HepG2 (cell line): ENCODE results near the gene TAPBP. TPM values are rescaled to one million over a fixed set of nuclear protein-coding genes. Genes with fewer than 3 reads are reported as not detected.

Experiments
- AFF4 ChIP-seq: sonication (generic); formaldehyde crosslinking; IDR thresholded peaks from 2 replicates; pipeline ENCODE4 v1.4.0; 2020; ENCODE audit warnings: missing genetic modification reagents
- AHR ChIP-seq: IDR thresholded peaks from 2 replicates; pipeline ENCODE4 v1.6.1; 2018; ENCODE audit warnings: missing genetic modification reagents, missing compliant biosample characterization
- BHLHE40 ChIP-seq: IDR thresholded peaks from 2 replicates; pipeline ENCODE4 v1.6.1; 2011; ENCODE audit warnings: low read length, improper control_type of control experiment
- CBX1 ChIP-seq: IDR thresholded peaks from one replicate; pipeline ENCODE4 v1.6.1; 2016; ENCODE audit warnings: antibody characterized with exemption, low read depth
- CERS6 ChIP-seq: sonication (generic); formaldehyde crosslinking; IDR thresholded peaks from 2 replicates; pipeline ENCODE4 v1.5.0; 2020; ENCODE audit warnings: missing genetic modification reagents
- CREM ChIP-seq, 2 experiments: sonication (generic) in 1 of 2; formaldehyde crosslinking in 1 of 2; IDR thresholded peaks; 2 replicates each; pipeline versions ENCODE4 v1.4.0 to v1.6.1; 2016 to 2020; ENCODE audit warnings: antibody characterized with exemption in 1 of 2, mild to moderate bottlenecking in 1 of 2, missing genetic modification reagents in 1 of 2
- DR1 ChIP-seq: sonication (generic); formaldehyde crosslinking; IDR thresholded peaks from 2 replicates; pipeline ENCODE4 v1.8.0; 2021; ENCODE audit warnings: mild to moderate bottlenecking, missing genetic modification reagents, inconsistent platforms
- E2F2 ChIP-seq: sonication (generic); formaldehyde crosslinking; IDR thresholded peaks from 2 replicates; pipeline ENCODE4 v1.4.0; 2020; ENCODE audit warnings: missing genetic modification reagents, borderline replicate concordance
- HMG20A ChIP-seq: IDR thresholded peaks from 2 replicates; pipeline ENCODE4 v1.6.1; 2016; ENCODE audit warnings: borderline replicate concordance
- KMT2A ChIP-seq: sonication (generic); formaldehyde crosslinking; IDR thresholded peaks from 2 replicates; pipeline ENCODE4 v1.4.0; 2020; ENCODE audit warnings: missing genetic modification reagents
- MYNN ChIP-seq: sonication (generic); formaldehyde crosslinking; IDR thresholded peaks from 2 replicates; pipeline ENCODE4 v1.4.0; 2020; ENCODE audit warnings: mild to moderate bottlenecking, low read depth, missing genetic modification reagents
- NFATC3 ChIP-seq: sonication (generic); formaldehyde crosslinking; IDR thresholded peaks from 2 replicates; pipeline ENCODE4 v1.5.1; 2020; ENCODE audit warnings: mild to moderate bottlenecking, missing genetic modification reagents
- SKIL ChIP-seq: sonication (generic); formaldehyde crosslinking; IDR thresholded peaks from 2 replicates; pipeline ENCODE4 v1.8.0; 2022; ENCODE audit warnings: missing genetic modification reagents, mild to moderate bottlenecking, moderate library complexity, borderline replicate concordance
- SMAD1 ChIP-seq: sonication (generic); formaldehyde crosslinking; IDR thresholded peaks from 2 replicates; pipeline ENCODE4 v1.4.0; 2020; ENCODE audit warnings: missing genetic modification reagents, low read depth, mild to moderate bottlenecking, borderline replicate concordance
- SNAPC2 ChIP-seq: sonication (generic); formaldehyde crosslinking; IDR thresholded peaks from 2 replicates; pipeline ENCODE4 v1.8.1; 2022; ENCODE audit warnings: mild to moderate bottlenecking, missing genetic modification reagents
- SOX13 ChIP-seq, 3 experiments: fragments of 450-650 bp in 1 of 3; sonication (generic) in 1 of 3; formaldehyde crosslinking in 1 of 3; IDR thresholded peaks in 2 of 3; conservative IDR thresholded peaks in 1 of 3; 2 replicates each; pipeline versions ENCODE4 v1.5.0 to v1.6.1; 2016 to 2020; ENCODE audit warnings: antibody characterized with exemption in 1 of 3, mild to moderate bottlenecking in 1 of 3, missing compliant biosample characterization in 1 of 3, missing genetic modification reagents in 1 of 3, moderate library complexity in 1 of 3
- SPEN ChIP-seq: sonication (generic); formaldehyde crosslinking; IDR thresholded peaks from 2 replicates; pipeline ENCODE4 v1.5.1; 2020; ENCODE audit warnings: low read depth, mild to moderate bottlenecking, missing genetic modification reagents
- ZMYM4 ChIP-seq: sonication (generic); formaldehyde crosslinking; IDR thresholded peaks from 2 replicates; pipeline ENCODE4 v1.8.1; 2023; ENCODE audit warnings: mild to moderate bottlenecking, missing genetic modification reagents
- ZNF556 ChIP-seq: sonication (generic); formaldehyde crosslinking; IDR thresholded peaks from 2 replicates; pipeline ENCODE4 v1.4.0; 2020; ENCODE audit warnings: mild to moderate bottlenecking, missing genetic modification reagents, borderline replicate concordance
- ZNF746 ChIP-seq: sonication (generic); formaldehyde crosslinking; IDR thresholded peaks from 2 replicates; pipeline ENCODE4 v1.8.0; 2022; ENCODE audit warnings: mild to moderate bottlenecking, missing genetic modification reagents
- polyA plus RNA-seq, 8 experiments: library from polyadenylated mRNA; depleted of rRNA in 3 of 8; stranded (reverse) in 7 of 8; unstranded in 1 of 8; fragments of >200 nt; fragmentation: Illumina TruSeq in 4 of 8; extraction: Trizol in 4 of 8; gene quantifications; 2 replicates each; pipeline versions ENCODE4 v1.2.1 to v1.2.3, GENCODE V29; 2011 to 2016; ENCODE audit warnings: low read depth in 4 of 8, missing spikeins in 1 of 8, mixed read lengths in 1 of 8; ENCODE audit not compliant: insufficient read depth in 1 of 8
- total RNA-seq, 5 experiments: library from RNA; depleted of rRNA; stranded (reverse); fragments of >200 nt; fragmentation: Illumina TruSeq; extraction: Trizol; gene quantifications; 2 replicates each; pipeline ENCODE4 v1.2.3, GENCODE V29; 2016; ENCODE audit warnings: low read depth in 1 of 5

TAPBP gene
- total and polyA plus RNA-seq, 2 of the 13 experiments (the other 11 are each of a cell fraction or from before 2014, with no cell fraction given) = 27.4 to 32.3 TPM

- TF ChIP-seq SOX13 (IDR thresholded peaks at IDR 0.05) (no peak), SOX13 (CRISPR knock-in tag; conservative IDR thresholded peaks at IDR 0.05 in 1 of 2, IDR thresholded peaks at IDR 0.05 in 1 of 2) (no peak), DR1 (CRISPR knock-in tag) (no peak), SMAD1 (CRISPR knock-in tag) (no peak), ZNF556 (0 out of 2 replicates have a peak, but pooled peaks have one; percentile 44), HMG20A (CRISPR knock-in tag) (no peak), MYNN (CRISPR knock-in tag) (no peak), CERS6 (no peak), SKIL (CRISPR knock-in tag) (no peak), BHLHE40 (peak; percentile 71; the same call in 1 of the 2 replicates), CREM (IDR thresholded peaks at IDR 0.05) (peak; percentile 99), CREM (CRISPR knock-in tag; IDR thresholded peaks at IDR 0.05) (no peak), CBX1 (no peak), ZMYM4 (CRISPR knock-in tag) (peak; percentile 9; the same call in 1 of the 2 replicates), ZNF746 (no peak; the same call in 1 of the 2 replicates), AFF4 (CRISPR knock-in tag) (no peak), SPEN (CRISPR knock-in tag) (peak; percentile 65), AHR (CRISPR knock-in tag) (peak; percentile 20; the same call in 1 of the 2 replicates), NFATC3 (CRISPR knock-in tag) (no peak), E2F2 (CRISPR knock-in tag) (no peak), SNAPC2 (CRISPR knock-in tag) (no peak), KMT2A (CRISPR knock-in tag) (0 out of 2 replicates have a peak, but pooled peaks have one; percentile 12)
Observed at GRCh38 chr6:33288921-33289783, 24.7 kb downstream of the TAPBP start, which contains the start of the genes PFDN6 and WDR46 (continued).
